ENCODE data around the gene PRRT1.

PRRT1 gene

GRCh38 chr6:32166411-32167061 is 14.8 kb upstream of the PRRT1 start:
- Histone ChIP-seq H3K4me3 (ENCODE audit: low read length) (no peak overlapping the region), H3K27ac (ENCODE audit: low read depth, low read length) (no peak overlapping the region), H3K36me3 (ENCODE audit: control insufficient read depth, insufficient read depth, low read length) (peaks cover 46% of the 10 kb centered on the region), H3K4me1 (ENCODE audit: control insufficient read depth, insufficient read depth, low read length) (no peaks in the 10 kb centered on the region), H3K9ac (ENCODE audit: low read length) (no peak overlapping the region), H3K27me3 (ENCODE audit: control insufficient read depth, insufficient read depth, low read length) (no peaks in the 10 kb centered on the region)

GRCh38 chr6:32164295-32164694 is 12.6 kb upstream of the PRRT1 start, which contains the start of gene EGFL8:
Gene EGFL8, plus strand, starts transcription at chr6:32164595. Its CDS starts 1,571 bp downstream, at chr6:32166166.
- Histone ChIP-seq H3K27ac (ENCODE audit: low read depth, low read length) (peak within 1 kb of the TSS; percentile 61), H3K4me1 (ENCODE audit: control insufficient read depth, insufficient read depth, low read length) (no peaks in the 10 kb centered on the region), H3K27me3 (ENCODE audit: control insufficient read depth, insufficient read depth, low read length) (no peaks in the 10 kb centered on the region), H3K4me3 (ENCODE audit: low read length) (no peak within 1 kb of the TSS), H3K36me3 (ENCODE audit: control insufficient read depth, insufficient read depth, low read length) (peaks cover 25% of the 10 kb centered on the region), H3K9ac (ENCODE audit: low read length) (no peak within 1 kb of the TSS)

- H3K9ac ChIP-seq (ENCODE audit: low read length): no peak overlapping the region
- H3K4me1 ChIP-seq (ENCODE audit: control insufficient read depth, insufficient read depth, low read length): no peaks in the 10 kb centered on the region
- peaks cover 20% of the 10 kb centered on the region for H3K36me3 ChIP-seq (ENCODE audit: control insufficient read depth, insufficient read depth, low read length)
- peak overlapping the region; percentile 61 for H3K27ac ChIP-seq (ENCODE audit: low read depth, low read length)
- no peaks in the 10 kb centered on the region for H3K27me3 ChIP-seq (ENCODE audit: control insufficient read depth, insufficient read depth, low read length)
- no peak overlapping the region for H3K4me3 ChIP-seq (ENCODE audit: low read length)
Observed at GRCh38 chr6:32163559-32164258, 12.0 kb upstream of the PRRT1 start.

GRCh38 chr6:32158052-32158451 is 6.3 kb upstream of the PRRT1 start:
- peaks cover 5% of the 10 kb centered on the region for H3K4me1 ChIP-seq (ENCODE audit: control insufficient read depth, insufficient read depth, low read length)
- H3K36me3 ChIP-seq (ENCODE audit: control insufficient read depth, insufficient read depth, low read length): peaks cover 16% of the 10 kb centered on the region
- no peak overlapping the region for H3K4me3 ChIP-seq (ENCODE audit: low read length)
- no peak overlapping the region for H3K27ac ChIP-seq (ENCODE audit: low read depth, low read length)
- H3K27me3 ChIP-seq (ENCODE audit: control insufficient read depth, insufficient read depth, low read length): no peaks in the 10 kb centered on the region
- no peak overlapping the region for H3K9ac ChIP-seq (ENCODE audit: low read length)

- Histone ChIP-seq H3K27me3 (ENCODE audit: control insufficient read depth, insufficient read depth, low read length) (no peaks in the 10 kb centered on the region), H3K4me3 (ENCODE audit: low read length) (no peak overlapping the region), H3K27ac (ENCODE audit: low read depth, low read length) (no peak overlapping the region), H3K36me3 (ENCODE audit: control insufficient read depth, insufficient read depth, low read length) (peaks cover 10% of the 10 kb centered on the region), H3K4me1 (ENCODE audit: control insufficient read depth, insufficient read depth, low read length) (peaks cover 9% of the 10 kb centered on the region), H3K9ac (ENCODE audit: low read length) (no peak overlapping the region)
Observed at GRCh38 chr6:32156891-32157290, 5.2 kb upstream of the PRRT1 start.

- H3K9ac ChIP-seq (ENCODE audit: low read length): peak overlapping the region; percentile 79
- no peaks in the 10 kb centered on the region for H3K27me3 ChIP-seq (ENCODE audit: control insufficient read depth, insufficient read depth, low read length)
- H3K4me3 ChIP-seq (ENCODE audit: low read length): peak overlapping the region; percentile 88
- peak overlapping the region; percentile 91 for H3K27ac ChIP-seq (ENCODE audit: low read depth, low read length)
- H3K4me1 ChIP-seq (ENCODE audit: control insufficient read depth, insufficient read depth, low read length): peaks cover 17% of the 10 kb centered on the region
- H3K36me3 ChIP-seq (ENCODE audit: control insufficient read depth, insufficient read depth, low read length): peaks cover 10% of the 10 kb centered on the region
Observed at GRCh38 chr6:32154514-32155161, 2.9 kb upstream of the PRRT1 start.

- Histone ChIP-seq H3K9ac (ENCODE audit: low read length) (peak within 1 kb of the TSS; percentile 79), H3K4me3 (ENCODE audit: low read length) (peak within 1 kb of the TSS; percentile 88), H3K36me3 (ENCODE audit: control insufficient read depth, insufficient read depth, low read length) (peaks cover 10% of the 10 kb centered on the region), H3K27me3 (ENCODE audit: control insufficient read depth, insufficient read depth, low read length) (no peaks in the 10 kb centered on the region), H3K4me1 (ENCODE audit: control insufficient read depth, insufficient read depth, low read length) (peaks cover 17% of the 10 kb centered on the region), H3K27ac (ENCODE audit: low read depth, low read length) (peak within 1 kb of the TSS; percentile 91)
Observed at GRCh38 chr6:32153564-32154513, 2.1 kb upstream of the PRRT1 start, which contains the start of gene PPT2. Gene PPT2, plus strand, starts transcription at chr6:32154141. Its CDS starts 454 bp downstream, at chr6:32154595.

- peak overlapping the region; percentile 88 for H3K4me3 ChIP-seq (ENCODE audit: low read length)
- H3K4me1 ChIP-seq (ENCODE audit: control insufficient read depth, insufficient read depth, low read length): peaks cover 17% of the 10 kb centered on the region
- H3K9ac ChIP-seq (ENCODE audit: low read length): no peak overlapping the region
- H3K36me3 ChIP-seq (ENCODE audit: control insufficient read depth, insufficient read depth, low read length): peaks cover 6% of the 10 kb centered on the region
- peak overlapping the region; percentile 91 for H3K27ac ChIP-seq (ENCODE audit: low read depth, low read length)
- H3K27me3 ChIP-seq (ENCODE audit: control insufficient read depth, insufficient read depth, low read length): no peaks in the 10 kb centered on the region
Observed at GRCh38 chr6:32152769-32153563, 1.2 kb upstream of the PRRT1 start.

- peak overlapping the region; percentile 68 for H3K4me3 ChIP-seq (ENCODE audit: low read length)
- peaks cover 2% of the 10 kb centered on the region for H3K27me3 ChIP-seq (ENCODE audit: control insufficient read depth, insufficient read depth, low read length)
- H3K4me1 ChIP-seq (ENCODE audit: control insufficient read depth, insufficient read depth, low read length): peaks cover 17% of the 10 kb centered on the region
- H3K9ac ChIP-seq (ENCODE audit: low read length): no peak overlapping the region
- H3K36me3 ChIP-seq (ENCODE audit: control insufficient read depth, insufficient read depth, low read length): peaks cover 2% of the 10 kb centered on the region
- peak overlapping the region; percentile 15 for H3K27ac ChIP-seq (ENCODE audit: low read depth, low read length)
Observed at GRCh38 chr6:32151181-32151862, 417 bp downstream of the PRRT1 start.

GRCh38 chr6:32149932-32150870 is 1.5 kb downstream of the PRRT1 start:
- peaks cover 2% of the 10 kb centered on the region for H3K27me3 ChIP-seq (ENCODE audit: control insufficient read depth, insufficient read depth, low read length)
- H3K36me3 ChIP-seq (ENCODE audit: control insufficient read depth, insufficient read depth, low read length): peaks cover 2% of the 10 kb centered on the region
- no peak overlapping the region for H3K27ac ChIP-seq (ENCODE audit: low read depth, low read length)
- peaks cover 14% of the 10 kb centered on the region for H3K4me1 ChIP-seq (ENCODE audit: control insufficient read depth, insufficient read depth, low read length)
- H3K9ac ChIP-seq (ENCODE audit: low read length): no peak overlapping the region
- H3K4me3 ChIP-seq (ENCODE audit: low read length): peak overlapping the region; percentile 68
